HEK293 (cell line): ENCODE measurements around the gene UPK3B.
"Not testable (repeated sequence)": the region's sequence is repeated elsewhere in the genome, so short reads cannot be mapped to it uniquely, and the experiment has no call there.

Experiments used
- CTCF ChIA-PET: fragments of 350-600 bp; formaldehyde crosslinking; extraction: SDS; loops from one replicate; lab custom pipeline; 2021; ENCODE audit warnings: antibody characterized with exemption; lab: Yijun Ruan, JAX
- POLR2A ChIA-PET: fragments of 300-600 bp; formaldehyde crosslinking; extraction: SDS; loops from one replicate; lab custom pipeline; 2020; ENCODE audit warnings: antibody characterized with exemption, inconsistent platforms; lab: Yijun Ruan, JAX
- H3K27ac ChIP-seq: fragments of 200-500 bp; sonication (Bioruptor generic); 2 replicates; pipeline ENCODE4 v1.5.1; 2014; ENCODE audit warnings: low read depth, low read length, control low read depth, inconsistent platforms; ENCODE audit errors: extremely low read depth
- H3K36me3 ChIP-seq, 2 experiments: fragments of 200-500 bp in 1 of 2; sonication (Bioruptor generic) in 1 of 2; 1 replicate in 1 of 2; 2 replicates in 1 of 2; pipeline ENCODE4 v1.5.1; 2014 to 2017; ENCODE audit warnings: inconsistent platforms in 2 of 2, low read length in 2 of 2; ENCODE audit not compliant: control insufficient read depth in 2 of 2, insufficient read depth in 1 of 2
- H3K4me1 ChIP-seq: fragments of 200-500 bp; sonication (Bioruptor generic); 2 replicates; pipeline ENCODE4 v1.5.1; 2014; ENCODE audit warnings: mild to moderate bottlenecking, low read length, inconsistent platforms; ENCODE audit not compliant: control insufficient read depth, insufficient read depth
- H3K4me3 ChIP-seq: 2 replicates; pipeline ENCODE4 v1.5.1; 2011; ENCODE audit warnings: low read depth, mild to moderate bottlenecking, control low read depth, low read length, moderate library complexity
- H3K9me3 ChIP-seq: fragments of 200-500 bp; sonication (Bioruptor generic); 2 replicates; pipeline ENCODE4 v1.5.1; 2014; ENCODE audit warnings: low read depth, low read length, inconsistent platforms; ENCODE audit not compliant: control insufficient read depth, insufficient read depth
- GLIS2 ChIP-seq: fragments of 450-650 bp; formaldehyde crosslinking; IDR thresholded peaks from 2 replicates; pipeline ENCODE4 v1.5.1; 2016; ENCODE audit warnings: missing biosample characterization, missing genetic modification characterization
- OSR2 ChIP-seq: fragments of 450-650 bp; formaldehyde crosslinking; IDR thresholded peaks from 2 replicates; pipeline ENCODE4 v1.5.1; 2016; ENCODE audit warnings: missing biosample characterization, missing genetic modification characterization
- ZBTB48 ChIP-seq: fragments of 450-650 bp; formaldehyde crosslinking; IDR thresholded peaks from 2 replicates; pipeline ENCODE4 v1.5.1; 2016; ENCODE audit warnings: missing biosample characterization, missing genetic modification characterization
- ZNF121 ChIP-seq: fragments of 450-650 bp; formaldehyde crosslinking; IDR thresholded peaks from 2 replicates; pipeline ENCODE4 v1.5.1; 2016; ENCODE audit warnings: missing biosample characterization, missing genetic modification characterization
- ZNF146 ChIP-seq: fragments of 450-650 bp; formaldehyde crosslinking; IDR thresholded peaks from 2 replicates; pipeline ENCODE4 v1.5.1; 2016; ENCODE audit warnings: missing biosample characterization, missing genetic modification characterization
- ZNF239 ChIP-seq: fragments of 450-650 bp; formaldehyde crosslinking; IDR thresholded peaks from 2 replicates; pipeline ENCODE4 v1.5.1; 2016; ENCODE audit warnings: missing biosample characterization, missing genetic modification characterization
- ZNF629 ChIP-seq: fragments of 450-650 bp; formaldehyde crosslinking; IDR thresholded peaks from 2 replicates; pipeline ENCODE4 v1.5.1; 2017; ENCODE audit warnings: missing biosample characterization, missing genetic modification characterization
- TF ChIP-seq, protein P1 (sequence below): fragments of 450-650 bp; formaldehyde crosslinking; IDR thresholded peaks from 2 replicates; pipeline ENCODE4 v1.5.1; 2016; ENCODE audit warnings: missing biosample characterization, missing genetic modification characterization

Gene UPK3B

GRCh38 chr7:76506081-76506440, 4.3 kb upstream of the UPK3B start (continued):
- no peak for TF ChIP-seq ZNF629
- TF ChIP-seq, protein P1, sequence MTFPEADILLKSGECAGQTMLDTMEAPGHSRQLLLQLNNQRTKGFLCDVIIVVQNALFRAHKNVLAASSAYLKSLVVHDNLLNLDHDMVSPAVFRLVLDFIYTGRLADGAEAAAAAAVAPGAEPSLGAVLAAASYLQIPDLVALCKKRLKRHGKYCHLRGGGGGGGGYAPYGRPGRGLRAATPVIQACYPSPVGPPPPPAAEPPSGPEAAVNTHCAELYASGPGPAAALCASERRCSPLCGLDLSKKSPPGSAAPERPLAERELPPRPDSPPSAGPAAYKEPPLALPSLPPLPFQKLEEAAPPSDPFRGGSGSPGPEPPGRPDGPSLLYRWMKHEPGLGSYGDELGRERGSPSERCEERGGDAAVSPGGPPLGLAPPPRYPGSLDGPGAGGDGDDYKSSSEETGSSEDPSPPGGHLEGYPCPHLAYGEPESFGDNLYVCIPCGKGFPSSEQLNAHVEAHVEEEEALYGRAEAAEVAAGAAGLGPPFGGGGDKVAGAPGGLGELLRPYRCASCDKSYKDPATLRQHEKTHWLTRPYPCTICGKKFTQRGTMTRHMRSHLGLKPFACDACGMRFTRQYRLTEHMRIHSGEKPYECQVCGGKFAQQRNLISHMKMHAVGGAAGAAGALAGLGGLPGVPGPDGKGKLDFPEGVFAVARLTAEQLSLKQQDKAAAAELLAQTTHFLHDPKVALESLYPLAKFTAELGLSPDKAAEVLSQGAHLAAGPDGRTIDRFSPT (tag by site-specific recombination) = no peak
- TF ChIP-seq ZBTB48 (tag by site-specific recombination) = no peak
- TF ChIP-seq GLIS2 = no peak
- TF ChIP-seq ZNF239 (tag by site-specific recombination) = no peak

DNA sequence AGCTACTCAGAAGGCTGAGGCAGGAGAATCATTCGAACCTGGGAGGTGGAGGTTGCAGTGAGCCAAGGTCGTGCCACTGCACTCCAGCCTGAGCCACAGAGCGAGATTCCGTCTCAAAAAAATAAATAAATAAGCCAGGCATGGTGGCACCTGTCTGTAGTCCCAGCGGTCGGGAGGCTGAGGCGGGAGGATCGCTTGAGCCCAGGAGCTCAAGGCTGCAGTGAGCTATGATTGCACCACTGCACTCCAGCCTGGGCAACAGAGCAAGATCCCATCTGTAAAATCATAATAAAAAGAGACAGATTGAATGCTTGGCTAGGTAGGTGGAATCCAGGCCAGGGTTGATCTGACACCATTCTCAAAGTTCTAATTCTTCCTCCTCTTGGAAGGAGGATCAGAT, 3.7 kb upstream of the UPK3B start:
- H3K9me3 ChIP-seq, POLR2A ChIA-PET, H3K4me3 ChIP-seq, H3K36me3 ChIP-seq, H3K27ac ChIP-seq, CTCF ChIA-PET, H3K4me1 ChIP-seq: not testable (repeated sequence)
- TF ChIP-seq ZNF121 = peak; percentile 30; the same call in 1 of the 2 replicates

- no peaks in the 10 kb centered on the region for H3K36me3 ChIP-seq
- H3K9me3 ChIP-seq = no peaks in the 10 kb centered on the region
- POLR2A ChIA-PET = no interaction called here
- H3K4me1 ChIP-seq = no peaks in the 10 kb centered on the region
- no peak overlapping the region for H3K27ac ChIP-seq
- CTCF ChIA-PET = no interaction called here
- H3K4me3 ChIP-seq = no peak overlapping the region
- TF ChIP-seq OSR2 (tag by site-specific recombination) = no peak
- peak; percentile 95 for TF ChIP-seq ZNF146 (tag by site-specific recombination)
Measured at GRCh38 chr7:76507723-76508406, 2.5 kb upstream of the UPK3B start.

- H3K27ac ChIP-seq, CTCF ChIA-PET, H3K36me3 ChIP-seq, H3K9me3 ChIP-seq, POLR2A ChIA-PET, H3K4me3 ChIP-seq, H3K4me1 ChIP-seq: not testable (repeated sequence)
Measured at GRCh38 chr7:76511200-76511910, 1.0 kb downstream of the UPK3B start.

- not testable (repeated sequence) for H3K27ac ChIP-seq
Measured at GRCh38 chr7:76511911-76512885, 1.8 kb downstream of the UPK3B start.

More at GRCh38 chr7:76511911-76512885, 1.8 kb downstream of the UPK3B start:
- H3K9me3 ChIP-seq, H3K4me3 ChIP-seq, H3K36me3 ChIP-seq, CTCF ChIA-PET, H3K4me1 ChIP-seq, POLR2A ChIA-PET: not testable (repeated sequence)
